GM18517 (cell line): ENCODE results near the gene HTR3A.

Experiments
- ATAC-seq: cut with Tn5 transposase; IDR thresholded peaks from one replicate; pipeline ENCODE4 v1.9.1; 2021; ENCODE audit warnings: mild to moderate bottlenecking, moderate library complexity; ENCODE audit not compliant: unreplicated experiment

Gene HTR3A

GRCh38 chr11:113977701-113978100 is 2.8 kb downstream of the HTR3A start:
- no peak for ATAC-seq

GRCh38 chr11:113979431-113979830 is 4.5 kb downstream of the HTR3A start:
- ATAC-seq: no peak

- no peak for ATAC-seq
Measured at GRCh38 chr11:113980785-113981184, 5.9 kb downstream of the HTR3A start.

- no peak for ATAC-seq
Measured at GRCh38 chr11:113982306-113982705, 7.4 kb downstream of the HTR3A start.

GRCh38 chr11:113984781-113985180 is 9.9 kb downstream of the HTR3A start:
- no peak for ATAC-seq

GRCh38 chr11:113985906-113986305 is 11.0 kb downstream of the HTR3A start:
- no peak for ATAC-seq

- no peak for ATAC-seq
Measured at GRCh38 chr11:113986351-113987140, 11.6 kb downstream of the HTR3A start.

- no peak for ATAC-seq
Measured at GRCh38 chr11:113989381-113989780, 14.5 kb downstream of the HTR3A start.

- no peak for ATAC-seq
Measured at GRCh38 chr11:113989916-113990315, 15.0 kb downstream of the HTR3A start.

- no peak for ATAC-seq
Measured at GRCh38 chr11:113991170-113991569, 16.3 kb downstream of the HTR3A start.

- ATAC-seq: no peak
Measured at GRCh38 chr11:113991718-113992458, 17.0 kb downstream of the HTR3A start.

GRCh38 chr11:113992459-113993110 is 17.7 kb downstream of the HTR3A start:
- ATAC-seq: no peak

- ATAC-seq: no peak
Measured at GRCh38 chr11:113994077-113994954, 19.4 kb downstream of the HTR3A start.

- ATAC-seq: no peak
Measured at GRCh38 chr11:113997473-113997872, 22.6 kb downstream of the HTR3A start.

GRCh38 chr11:113998574-113998973 is 23.7 kb downstream of the HTR3A start:
- ATAC-seq: no peak

- ATAC-seq: no peak
Measured at GRCh38 chr11:114000526-114000925, 25.6 kb downstream of the HTR3A start.

- ATAC-seq: no peak
Measured at GRCh38 chr11:114001416-114001815, 26.5 kb downstream of the HTR3A start.

- no peak for ATAC-seq
Measured at GRCh38 chr11:114008331-114008730, 33.4 kb downstream of the HTR3A start.

GRCh38 chr11:114010931-114011330 is 36.0 kb downstream of the HTR3A start:
- ATAC-seq: no peak

GRCh38 chr11:114011443-114011842 is 36.5 kb downstream of the HTR3A start:
- no peak for ATAC-seq

- ATAC-seq: no peak
Measured at GRCh38 chr11:114015117-114015516, 40.2 kb downstream of the HTR3A start.
